MV-4-11 (cell line): Measurements from ENCODE around the gene RBM20.
A peak's percentile ranks its signal among the peaks of the same experiment; 100 is the strongest.
"Not testable (repeated sequence)": the region's sequence is repeated elsewhere in the genome, so short reads cannot be mapped to it uniquely, and the experiment has no call there.

Source experiments
- DNase-seq: peaks from one replicate; lab custom pipeline; 2025; lab: John Stamatoyannopoulos, UW

The RBM20 gene

GRCh38 chr10:110764793-110765512 lies 120.8 kb downstream of the RBM20 start:
- DNase-seq, result no peak

GRCh38 chr10:110765513-110766319 lies 121.6 kb downstream of the RBM20 start:
- peak; percentile 46 for DNase-seq

- not testable (repeated sequence) for DNase-seq
These were observed 123.5 kb downstream of the RBM20 start for GRCh38 chr10:110767601-110768000.

GRCh38 chr10:110770243-110770642 lies 126.1 kb downstream of the RBM20 start:
- no peak for DNase-seq

- no peak for DNase-seq
These were observed 127.3 kb downstream of the RBM20 start for GRCh38 chr10:110771486-110771885.

- no peak for DNase-seq
These were observed 127.9 kb downstream of the RBM20 start for GRCh38 chr10:110771991-110772390.

GRCh38 chr10:110772454-110773025 lies 128.4 kb downstream of the RBM20 start:
- no peak for DNase-seq

- no peak for DNase-seq
These were observed 129.5 kb downstream of the RBM20 start for GRCh38 chr10:110773693-110774068.

GRCh38 chr10:110774069-110775019 lies 130.2 kb downstream of the RBM20 start:
- peak; percentile 52 for DNase-seq

GRCh38 chr10:110775020-110775375 lies 130.9 kb downstream of the RBM20 start:
- no peak for DNase-seq

GRCh38 chr10:110775406-110775805 lies 131.3 kb downstream of the RBM20 start:
- DNase-seq, result no peak

GRCh38 chr10:110777017-110777416 lies 132.9 kb downstream of the RBM20 start:
- no peak for DNase-seq

- DNase-seq, result no peak
These were observed 133.5 kb downstream of the RBM20 start for GRCh38 chr10:110777661-110778060.

GRCh38 chr10:110778211-110778610 lies 134.1 kb downstream of the RBM20 start:
- no peak for DNase-seq

GRCh38 chr10:110779489-110779888 lies 135.4 kb downstream of the RBM20 start:
- no peak for DNase-seq

GRCh38 chr10:110780704-110781103 lies 136.6 kb downstream of the RBM20 start:
- no peak for DNase-seq

GRCh38 chr10:110781139-110781538 lies 137.0 kb downstream of the RBM20 start:
- no peak for DNase-seq

- DNase-seq, result no peak
These were observed 138.5 kb downstream of the RBM20 start for GRCh38 chr10:110782616-110783015.

GRCh38 chr10:110783509-110784107 lies 139.5 kb downstream of the RBM20 start:
- no peak for DNase-seq

- DNase-seq, result no peak
These were observed 140.1 kb downstream of the RBM20 start for GRCh38 chr10:110784198-110784597.

- DNase-seq, result no peak
These were observed 142.0 kb downstream of the RBM20 start for GRCh38 chr10:110786172-110786571.
